HL-60 (cell line): ENCODE measurements around the gene SOX1.

Experiments used
- DNase-seq, 2 experiments: peaks; one replicate each; pipeline ENCODE4 v3.0.0-alpha.2; 2010 to 2020; ENCODE audit warnings: low read depth in 1 of 2, low spot score in 1 of 2
- H3K27ac ChIP-seq: fragments of 250-450 bp; sonication (Bioruptor Pico); replicated peaks from 2 replicates; pipeline ENCODE4 v1.5.1; 2020; ENCODE audit warnings: mild to moderate bottlenecking, moderate library complexity
- H3K27me3 ChIP-seq: fragments of 250-450 bp; sonication (Bioruptor Pico); 2 replicates; pipeline ENCODE4 v1.5.1; 2021; ENCODE audit warnings: mild to moderate bottlenecking, moderate library complexity; ENCODE audit not compliant: insufficient read depth, poor library complexity, severe bottlenecking
- H3K4me3 ChIP-seq: replicated peaks from 2 replicates; pipeline ENCODE4 v1.5.1; 2011; ENCODE audit warnings: mild to moderate bottlenecking, control low read depth, low read length; ENCODE audit not compliant: insufficient read depth
- GABPA ChIP-seq: IDR thresholded peaks from 2 replicates; pipeline ENCODE4 v1.6.1; 2012; ENCODE audit warnings: low read depth
- POLR2AphosphoS5 ChIP-seq: IDR thresholded peaks from 2 replicates; pipeline ENCODE4 v1.6.1; 2012; ENCODE audit warnings: low read depth
- SPI1 ChIP-seq: IDR thresholded peaks from 2 replicates; pipeline ENCODE4 v1.6.1; 2012; ENCODE audit warnings: low read depth, mild to moderate bottlenecking, borderline replicate concordance
- TF ChIP-seq, protein P1 (sequence below): IDR thresholded peaks from 2 replicates; pipeline ENCODE4 v1.6.1; 2012; ENCODE audit warnings: low read depth; ENCODE audit not compliant: insufficient replicate concordance
- TF ChIP-seq, protein P2 (sequence below): IDR thresholded peaks from one replicate; pipeline ENCODE4 v1.5.1; 2011; ENCODE audit warnings: low read length, control low read depth, inconsistent platforms; ENCODE audit not compliant: insufficient read depth

SOX1 gene

DNA sequence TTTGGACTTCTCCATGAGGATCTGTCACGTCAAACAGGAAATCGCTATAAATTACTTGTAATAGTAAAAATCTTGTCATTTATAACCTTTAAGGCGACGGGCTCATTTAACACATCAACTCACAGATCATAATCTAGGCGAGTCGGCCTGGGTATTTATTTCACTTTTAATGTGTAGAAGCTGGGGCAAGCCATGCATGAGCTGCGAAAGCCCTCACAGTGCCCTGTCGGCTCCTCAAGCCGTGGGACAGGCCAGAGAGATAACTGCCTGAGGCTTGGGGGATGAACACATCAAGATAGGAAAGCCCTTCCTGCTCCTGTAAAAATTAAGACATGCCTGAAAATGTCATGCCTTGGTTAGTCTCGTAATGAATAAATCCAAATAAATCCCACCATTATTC lies 30.8 kb downstream of the SOX1 start:
- no peak for DNase-seq
- Histone ChIP-seq H3K27ac (no peak overlapping the region), H3K4me3 (no peak overlapping the region), H3K27me3 (peaks cover 28% of the 10 kb centered on the region)
- TF ChIP-seq SPI1 = no peak
- TF ChIP-seq, protein P1, sequence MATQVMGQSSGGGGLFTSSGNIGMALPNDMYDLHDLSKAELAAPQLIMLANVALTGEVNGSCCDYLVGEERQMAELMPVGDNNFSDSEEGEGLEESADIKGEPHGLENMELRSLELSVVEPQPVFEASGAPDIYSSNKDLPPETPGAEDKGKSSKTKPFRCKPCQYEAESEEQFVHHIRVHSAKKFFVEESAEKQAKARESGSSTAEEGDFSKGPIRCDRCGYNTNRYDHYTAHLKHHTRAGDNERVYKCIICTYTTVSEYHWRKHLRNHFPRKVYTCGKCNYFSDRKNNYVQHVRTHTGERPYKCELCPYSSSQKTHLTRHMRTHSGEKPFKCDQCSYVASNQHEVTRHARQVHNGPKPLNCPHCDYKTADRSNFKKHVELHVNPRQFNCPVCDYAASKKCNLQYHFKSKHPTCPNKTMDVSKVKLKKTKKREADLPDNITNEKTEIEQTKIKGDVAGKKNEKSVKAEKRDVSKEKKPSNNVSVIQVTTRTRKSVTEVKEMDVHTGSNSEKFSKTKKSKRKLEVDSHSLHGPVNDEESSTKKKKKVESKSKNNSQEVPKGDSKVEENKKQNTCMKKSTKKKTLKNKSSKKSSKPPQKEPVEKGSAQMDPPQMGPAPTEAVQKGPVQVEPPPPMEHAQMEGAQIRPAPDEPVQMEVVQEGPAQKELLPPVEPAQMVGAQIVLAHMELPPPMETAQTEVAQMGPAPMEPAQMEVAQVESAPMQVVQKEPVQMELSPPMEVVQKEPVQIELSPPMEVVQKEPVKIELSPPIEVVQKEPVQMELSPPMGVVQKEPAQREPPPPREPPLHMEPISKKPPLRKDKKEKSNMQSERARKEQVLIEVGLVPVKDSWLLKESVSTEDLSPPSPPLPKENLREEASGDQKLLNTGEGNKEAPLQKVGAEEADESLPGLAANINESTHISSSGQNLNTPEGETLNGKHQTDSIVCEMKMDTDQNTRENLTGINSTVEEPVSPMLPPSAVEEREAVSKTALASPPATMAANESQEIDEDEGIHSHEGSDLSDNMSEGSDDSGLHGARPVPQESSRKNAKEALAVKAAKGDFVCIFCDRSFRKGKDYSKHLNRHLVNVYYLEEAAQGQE = no peak
- TF ChIP-seq, protein P2, sequence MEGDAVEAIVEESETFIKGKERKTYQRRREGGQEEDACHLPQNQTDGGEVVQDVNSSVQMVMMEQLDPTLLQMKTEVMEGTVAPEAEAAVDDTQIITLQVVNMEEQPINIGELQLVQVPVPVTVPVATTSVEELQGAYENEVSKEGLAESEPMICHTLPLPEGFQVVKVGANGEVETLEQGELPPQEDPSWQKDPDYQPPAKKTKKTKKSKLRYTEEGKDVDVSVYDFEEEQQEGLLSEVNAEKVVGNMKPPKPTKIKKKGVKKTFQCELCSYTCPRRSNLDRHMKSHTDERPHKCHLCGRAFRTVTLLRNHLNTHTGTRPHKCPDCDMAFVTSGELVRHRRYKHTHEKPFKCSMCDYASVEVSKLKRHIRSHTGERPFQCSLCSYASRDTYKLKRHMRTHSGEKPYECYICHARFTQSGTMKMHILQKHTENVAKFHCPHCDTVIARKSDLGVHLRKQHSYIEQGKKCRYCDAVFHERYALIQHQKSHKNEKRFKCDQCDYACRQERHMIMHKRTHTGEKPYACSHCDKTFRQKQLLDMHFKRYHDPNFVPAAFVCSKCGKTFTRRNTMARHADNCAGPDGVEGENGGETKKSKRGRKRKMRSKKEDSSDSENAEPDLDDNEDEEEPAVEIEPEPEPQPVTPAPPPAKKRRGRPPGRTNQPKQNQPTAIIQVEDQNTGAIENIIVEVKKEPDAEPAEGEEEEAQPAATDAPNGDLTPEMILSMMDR = no peak
- no peak for TF ChIP-seq GABPA
- TF ChIP-seq POLR2AphosphoS5 = no peak

DNA sequence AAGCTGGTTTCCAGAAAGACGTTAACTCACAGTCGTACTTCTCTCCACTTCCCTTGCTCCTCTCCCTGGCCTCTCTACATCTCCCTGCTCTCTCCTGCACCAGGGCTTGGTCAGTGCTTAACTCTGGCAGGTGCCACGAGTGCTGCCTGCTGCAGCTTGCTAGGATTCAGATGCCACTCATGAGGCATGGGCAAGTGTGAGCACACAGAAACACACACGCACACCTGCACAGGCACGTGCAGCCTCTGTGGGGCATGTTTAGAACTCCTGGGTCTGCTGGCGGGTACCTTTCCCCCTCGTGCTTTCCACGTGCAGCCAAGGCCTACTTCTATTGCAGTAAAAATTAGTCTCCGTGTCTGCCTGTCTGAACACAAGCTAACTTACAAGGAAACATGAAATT lies 31.8 kb downstream of the SOX1 start:
- Histone ChIP-seq H3K27me3 (peaks cover 35% of the 10 kb centered on the region), H3K27ac (no peak overlapping the region), H3K4me3 (no peak overlapping the region)
- DNase-seq = no peak
- TF ChIP-seq, protein P2 = no peak
- TF ChIP-seq GABPA (no peak), POLR2AphosphoS5 (no peak), SPI1 (no peak)
- TF ChIP-seq, protein P1 = no peak

DNA sequence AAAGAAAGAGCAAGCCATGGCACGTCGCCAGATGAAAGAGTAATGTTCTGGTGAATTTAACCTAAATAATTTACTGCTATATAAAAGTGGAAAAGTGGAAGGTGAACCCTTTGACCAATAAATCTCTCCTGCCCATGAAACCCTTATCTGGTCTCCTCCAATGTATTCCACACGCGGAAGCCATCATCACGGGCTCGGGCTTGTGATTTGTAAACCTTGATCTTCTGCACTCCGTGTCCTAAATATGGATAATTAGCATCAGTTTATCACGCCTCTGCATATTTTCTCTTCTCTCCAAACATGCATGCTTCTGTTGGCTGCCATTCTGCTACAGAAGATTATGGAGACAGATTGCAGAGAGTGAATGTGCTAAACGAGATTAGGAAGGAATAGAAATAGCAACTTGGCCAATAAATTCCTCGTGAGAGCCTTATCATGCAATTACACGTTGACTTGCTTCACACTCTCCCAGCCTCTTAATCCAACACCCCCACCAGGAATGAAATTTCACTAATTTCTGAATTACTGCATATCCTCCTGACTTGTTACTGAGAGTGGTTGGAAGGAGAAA lies 34.5 kb downstream of the SOX1 start:
- peaks cover 43% of the 10 kb centered on the region for H3K27me3 ChIP-seq

More for the DNA sequence above, 34.5 kb downstream of the SOX1 start:
- no peak overlapping the region for H3K4me3 ChIP-seq
- no peak for TF ChIP-seq SPI1
- TF ChIP-seq, protein P1 = no peak
- TF ChIP-seq POLR2AphosphoS5 = no peak
- TF ChIP-seq, protein P2 = no peak
- TF ChIP-seq GABPA = no peak
- no peak overlapping the region for H3K27ac ChIP-seq
- DNase-seq = no peak
